ENCODE measurements around the gene CCL3.
"Not testable (repeated sequence)": the region's sequence is repeated elsewhere in the genome, so short reads cannot be mapped to it uniquely, and the experiment has no call there.

The CCL3 gene

GRCh38 chr17:36114971-36115648, 25.2 kb upstream of the CCL3 start:
- DNase-seq (ENCODE audit: low spot score), result not testable (repeated sequence)

- DNase-seq (ENCODE audit: low spot score), result not testable (repeated sequence)
Observed at GRCh38 chr17:36113131-36113530, 23.2 kb upstream of the CCL3 start.

GRCh38 chr17:36112572-36112971, 22.6 kb upstream of the CCL3 start:
- DNase-seq (ENCODE audit: low spot score), result no peak

- DNase-seq (ENCODE audit: low spot score), result no peak
Observed at GRCh38 chr17:36111068-36111490, 21.1 kb upstream of the CCL3 start.

- DNase-seq (ENCODE audit: low spot score), result not testable (repeated sequence)
Observed at GRCh38 chr17:36108265-36108664, 18.3 kb upstream of the CCL3 start.

- DNase-seq (ENCODE audit: low spot score), result no peak
Observed at GRCh38 chr17:36107660-36108059, 17.7 kb upstream of the CCL3 start.

GRCh38 chr17:36106493-36106835, 16.5 kb upstream of the CCL3 start:
- no peak for DNase-seq (ENCODE audit: low spot score)

GRCh38 chr17:36105781-36106492, 16.0 kb upstream of the CCL3 start:
- no peak for DNase-seq (ENCODE audit: low spot score)

- no peak for DNase-seq (ENCODE audit: low spot score)
Observed at GRCh38 chr17:36104701-36105181, 14.8 kb upstream of the CCL3 start.

- not testable (repeated sequence) for DNase-seq (ENCODE audit: low spot score)
Observed at GRCh38 chr17:36104246-36104645, 14.3 kb upstream of the CCL3 start.

- not testable (repeated sequence) for DNase-seq (ENCODE audit: low spot score)
Observed at GRCh38 chr17:36103401-36103975, 13.5 kb upstream of the CCL3 start, which contains the start of gene CCL4. Gene CCL4, plus strand, starts transcription at chr17:36103827. Its CDS starts 79 bp downstream, at chr17:36103906.

- not testable (repeated sequence) for DNase-seq (ENCODE audit: low spot score)
Observed at GRCh38 chr17:36099004-36099403, 9.1 kb upstream of the CCL3 start.

GRCh38 chr17:36095992-36096391, 6.0 kb upstream of the CCL3 start:
- DNase-seq (ENCODE audit: low spot score), result no peak

- no peak for DNase-seq (ENCODE audit: low spot score)
Observed at GRCh38 chr17:36094746-36095145, 4.8 kb upstream of the CCL3 start.

GRCh38 chr17:36094232-36094631, 4.3 kb upstream of the CCL3 start:
- DNase-seq (ENCODE audit: low spot score), result no peak

GRCh38 chr17:36092715-36093114, 2.8 kb upstream of the CCL3 start:
- DNase-seq (ENCODE audit: low spot score), result not testable (repeated sequence)

- DNase-seq (ENCODE audit: low spot score), result no peak
Observed at GRCh38 chr17:36092230-36092629, 2.3 kb upstream of the CCL3 start.

- no peak for DNase-seq (ENCODE audit: low spot score)
Observed at GRCh38 chr17:36089339-36089865, 541 bp downstream of the CCL3 start.

- DNase-seq (ENCODE audit: low spot score), result no peak
Observed at GRCh38 chr17:36088670-36089338, 1.1 kb downstream of the CCL3 start.

GRCh38 chr17:36087897-36088572, 1.9 kb downstream of the CCL3 start:
- not testable (repeated sequence) for DNase-seq (ENCODE audit: low spot score)

GRCh38 chr17:36087471-36087870, 2.5 kb downstream of the CCL3 start:
- not testable (repeated sequence) for DNase-seq (ENCODE audit: low spot score)

- no peak for DNase-seq (ENCODE audit: low spot score)
Observed at GRCh38 chr17:36086791-36087190, 3.2 kb downstream of the CCL3 start.
